H1 (cell line): ENCODE measurements around the gene EFEMP2. TPM values are rescaled to one million over a fixed set of nuclear protein-coding genes. Genes with fewer than 3 reads are reported as not detected.
A peak's percentile ranks its signal among the peaks of the same experiment; 100 is the strongest.

Experiments
- CTCF ChIA-PET: fragments of 300-600 bp; sonication (Branson Sonifier 250); formaldehyde crosslinking; loops from one replicate; lab custom pipeline; 2021; ENCODE audit not compliant: partially characterized antibody; lab: Charles Lee
- POLR2A ChIA-PET: fragments of 300-600 bp; sonication (Branson Sonifier 250); formaldehyde crosslinking; loops from one replicate; lab custom pipeline; 2021; ENCODE audit warnings: inconsistent platforms; ENCODE audit not compliant: partially characterized antibody; lab: Charles Lee
- DNase-seq, 2 experiments: peaks; one replicate each; pipeline versions ENCODE4 v3.0.0 to v3.0.0-alpha.2; 2010 to 2022; ENCODE audit warnings: low spot score in 2 of 2, low read depth in 1 of 2, mixed read lengths in 1 of 2
- FAIRE-seq: peaks from 2 replicates; lab custom pipeline; 2011; peaks lifted over from hg19 to GRCh38; lab: Jason Lieb, UNC
- H2AFZ ChIP-seq: 2 replicates; pipeline ENCODE4 v1.8.1; 2012; ENCODE audit warnings: low read length, inconsistent platforms
- H2AK5ac ChIP-seq: 2 replicates; pipeline ENCODE4 v1.6.1; 2013; ENCODE audit warnings: low read depth, low read length
- H2BK120ac ChIP-seq: replicated peaks from 2 replicates; pipeline ENCODE3; 2013; ENCODE audit warnings: low read depth, low read length, inconsistent platforms
- H2BK12ac ChIP-seq: 2 replicates; pipeline ENCODE4 v1.6.1; 2013; ENCODE audit warnings: low read depth, low read length
- H2BK15ac ChIP-seq: 2 replicates; pipeline ENCODE4 v1.6.1; 2013; ENCODE audit warnings: low read length
- H2BK20ac ChIP-seq: 2 replicates; pipeline ENCODE4 v1.6.1; 2013; ENCODE audit warnings: low read length
- H2BK5ac ChIP-seq: 2 replicates; pipeline ENCODE4 v1.6.1; 2013; ENCODE audit warnings: low read depth, low read length
- H3K14ac ChIP-seq: 2 replicates; pipeline ENCODE4 v1.6.1; 2013; ENCODE audit warnings: inconsistent platforms; ENCODE audit not compliant: insufficient read length
- H3K18ac ChIP-seq: 2 replicates; pipeline ENCODE4 v1.6.1; 2013; ENCODE audit warnings: low read length; ENCODE audit errors: extremely low read depth
- H3K23ac ChIP-seq: 2 replicates; pipeline ENCODE4 v1.6.1; 2013; ENCODE audit warnings: inconsistent platforms; ENCODE audit not compliant: insufficient read length
- H3K23me2 ChIP-seq: 2 replicates; pipeline ENCODE4 v1.6.1; 2013; ENCODE audit warnings: low read depth, low read length
- H3K27ac ChIP-seq: 2 replicates; pipeline ENCODE4 v1.6.1; 2011; ENCODE audit warnings: low read depth, low read length, inconsistent platforms
- H3K27me3 ChIP-seq, 4 experiments: replicated peaks in 1 of 4; 1 replicate in 1 of 4; 2 replicates in 3 of 4; pipeline versions ENCODE4 v1.6.1 to v1.8.1; 2011 to 2013; ENCODE audit warnings: low read length in 3 of 4, mild to moderate bottlenecking in 3 of 4, inconsistent platforms in 2 of 4, mixed read lengths in 2 of 4, moderate library complexity in 1 of 4; ENCODE audit not compliant: control insufficient read depth in 3 of 4, insufficient read depth in 3 of 4; ENCODE audit errors: extremely low read depth in 1 of 4
- H3K36me3 ChIP-seq, 4 experiments: 2 replicates each; pipeline versions ENCODE4 v1.6.1 to v1.8.1; 2011 to 2013; ENCODE audit warnings: mild to moderate bottlenecking in 4 of 4, low read length in 3 of 4, moderate library complexity in 2 of 4, control low read depth in 1 of 4, inconsistent platforms in 1 of 4; ENCODE audit not compliant: insufficient read depth in 4 of 4, control insufficient read depth in 2 of 4
- H3K4ac ChIP-seq: replicated peaks from 2 replicates; pipeline ENCODE3; 2013; ENCODE audit warnings: low read length, low read depth, mixed read lengths, inconsistent platforms; ENCODE audit not compliant: insufficient read length
- H3K4me1 ChIP-seq, 4 experiments: replicated peaks in 1 of 4; 1 replicate in 1 of 4; 2 replicates in 3 of 4; pipeline versions ENCODE4 v1.6.1 to v1.8.1; 2011 to 2013; ENCODE audit warnings: low read length in 3 of 4, inconsistent platforms in 2 of 4, mixed read lengths in 1 of 4; ENCODE audit not compliant: insufficient read depth in 4 of 4, control insufficient read depth in 3 of 4
- H3K4me2 ChIP-seq, 2 experiments: 2 replicates each; pipeline versions ENCODE4 v1.6.1 to v1.8.1; 2011 to 2013; ENCODE audit warnings: low read depth in 2 of 2, low read length in 2 of 2, control low read depth in 1 of 2, inconsistent platforms in 1 of 2, mild to moderate bottlenecking in 1 of 2; ENCODE audit not compliant: insufficient read depth in 1 of 2
- H3K4me3 ChIP-seq, 4 experiments: fragments of 200-600, 300-600 bp in 1 of 4; sonication (generic), shearing (Covaris generic), sonication (Bioruptor Twin) in 1 of 4; 2 replicates each; pipeline versions ENCODE4 v1.5.1 to v1.8.1; 2011 to 2016; ENCODE audit warnings: low read length in 4 of 4, low read depth in 3 of 4, control low read depth in 2 of 4, inconsistent platforms in 2 of 4, mild to moderate bottlenecking in 2 of 4, mixed read lengths in 1 of 4, moderate library complexity in 1 of 4; ENCODE audit not compliant: insufficient read depth in 2 of 4; ENCODE audit errors: extremely low read depth in 1 of 4
- H3K56ac ChIP-seq: replicated peaks from 2 replicates; pipeline ENCODE3; 2013; ENCODE audit warnings: low read depth, mild to moderate bottlenecking, mixed read lengths, low read length, inconsistent platforms; ENCODE audit not compliant: insufficient read length
- H3K79me1 ChIP-seq: 2 replicates; pipeline ENCODE4 v1.6.1; 2013; ENCODE audit warnings: low read depth, low read length, control low read depth
- H3K79me2 ChIP-seq, 2 experiments: 2 replicates each; pipeline versions ENCODE4 v1.6.1 to v1.8.1; 2012 to 2013; ENCODE audit warnings: low read length in 2 of 2, mild to moderate bottlenecking in 2 of 2, inconsistent platforms in 1 of 2; ENCODE audit not compliant: insufficient read depth in 2 of 2, control insufficient read depth in 1 of 2
- H3K9ac ChIP-seq, 4 experiments: replicated peaks in 1 of 4; 1 replicate in 1 of 4; 2 replicates in 3 of 4; pipeline versions ENCODE4 v1.6.1 to v1.8.1; 2011 to 2013; ENCODE audit warnings: low read depth in 3 of 4, low read length in 3 of 4, control low read depth in 2 of 4, mild to moderate bottlenecking in 2 of 4, moderate library complexity in 2 of 4, inconsistent platforms in 1 of 4; ENCODE audit errors: extremely low read depth in 1 of 4
- H3K9me3 ChIP-seq, 2 experiments: 2 replicates each; pipeline versions ENCODE4 v1.6.1 to v1.8.1; 2012 to 2013; ENCODE audit warnings: mild to moderate bottlenecking in 2 of 2, moderate library complexity in 2 of 2, control low read depth in 1 of 2, inconsistent platforms in 1 of 2, low read depth in 1 of 2, low read length in 1 of 2, mixed read lengths in 1 of 2; ENCODE audit not compliant: insufficient read depth in 2 of 2
- H4K20me1 ChIP-seq, 2 experiments: replicated peaks in 1 of 2; 2 replicates each; pipeline versions ENCODE3 to v1.8.1; 2011 to 2013; ENCODE audit warnings: inconsistent platforms in 2 of 2, low read length in 2 of 2, mild to moderate bottlenecking in 1 of 2; ENCODE audit not compliant: insufficient read depth in 2 of 2, control insufficient read depth in 1 of 2
- H4K5ac ChIP-seq: 2 replicates; pipeline ENCODE4 v1.6.1; 2013; ENCODE audit warnings: low read length, low read depth, mixed read lengths, inconsistent platforms; ENCODE audit not compliant: insufficient read length
- H4K8ac ChIP-seq: 2 replicates; pipeline ENCODE4 v1.8.0; 2013; ENCODE audit warnings: mild to moderate bottlenecking, moderate library complexity, low read length, inconsistent platforms; ENCODE audit not compliant: insufficient read depth; ENCODE audit errors: extremely low read depth
- H4K91ac ChIP-seq: replicated peaks from 2 replicates; pipeline ENCODE3; 2013; ENCODE audit warnings: low read length, mixed read lengths, inconsistent platforms; ENCODE audit not compliant: insufficient read length
- POLR2AphosphoS5 ChIP-seq: IDR thresholded peaks from 2 replicates; pipeline ENCODE4 v1.6.1; 2011; ENCODE audit warnings: low read depth, low read length
- WGBS, 2 experiments: shearing (Covaris generic) in 1 of 2; methylation state at CpG; one replicate each; pipeline versions ENCODE4 v1.1.6 to v1.1.7; 2013 to 2015; ENCODE audit warnings: low lambda C conversion rate in 2 of 2, mixed read lengths in 2 of 2, inconsistent platforms in 1 of 2, low coverage in 1 of 2, missing lambda C conversion rate in 1 of 2; ENCODE audit not compliant: insufficient replicate concordance in 2 of 2, insufficient coverage in 1 of 2, insufficient read length in 1 of 2; ENCODE audit errors: extremely low coverage in 1 of 2, missing lambda C conversion rate in 1 of 2; 5-methylcytosine and 5-hydroxymethylcytosine counted together
- polyA plus RNA-seq, 7 experiments: library from polyadenylated mRNA; depleted of rRNA in 3 of 7; stranded (reverse) in 5 of 7; unstranded in 2 of 7; fragments of >200 nt in 5 of 7; fragments of 200-250 nt in 2 of 7; gene quantifications; 1 replicate in 5 of 7; 2 replicates in 1 of 7; 4 replicates in 1 of 7; pipeline versions ENCODE4 v1.2.1 to v1.2.3, GENCODE V29; 2011 to 2013; ENCODE audit warnings: missing spikeins in 2 of 7, mixed read lengths in 2 of 7
- total RNA-seq: library from RNA; stranded (reverse); fragmentation: NEBNext Ultra II Directional; extraction: Animal tissue kit (Norgen Biotek cat#: 25700); gene quantifications from 2 replicates; pipeline ENCODE4 v1.2.1, GENCODE V29; 2021

EFEMP2 gene
- total and polyA plus RNA-seq, 2 of the 8 experiments (the other 6 are each of a cell fraction or from before 2014, with no cell fraction given) = 8.8 to 17.2 TPM

- Histone ChIP-seq H4K91ac (no peak overlapping the region), H2BK120ac (no peak overlapping the region), H2AFZ (no peak overlapping the region), H2BK12ac (no peak overlapping the region), H2BK20ac (no peak overlapping the region), H2AK5ac (no peak overlapping the region), H3K4me3 (no peak overlapping the region), H3K27ac (no peak overlapping the region), H3K4me2 (no peak overlapping the region), H3K56ac (no peak overlapping the region), H4K5ac (no peak overlapping the region), H3K27me3 (peaks cover 0 to 14% (median 4%) of the 10 kb centered on the region in 4 experiments; a peak in 3 of 7 replicates), H3K18ac (no peak overlapping the region), H3K23me2 (peaks cover 12% of the 10 kb centered on the region; the same call in 1 of the 2 replicates), H3K79me2 (peaks cover 0 to 5% of the 10 kb centered on the region in 2 experiments; a peak in 1 of 4 replicates), H3K79me1 (no peaks in the 10 kb centered on the region; the same call in 1 of the 2 replicates), H4K8ac (no peak overlapping the region), H3K4ac (no peak overlapping the region), H3K36me3 (peaks cover 5 to 17% (median 14%) of the 10 kb centered on the region in 4 experiments), H3K9me3 (no peaks in the 10 kb centered on the region), H2BK15ac (no peak overlapping the region), H3K4me1 (peaks cover 0 to 9% (median 7%) of the 10 kb centered on the region in 4 experiments; a peak in 5 of 7 replicates), H2BK5ac (no peak overlapping the region), H3K9ac (no peak overlapping the region; a peak in 1 of 7 replicates), H4K20me1 (no peaks in the 10 kb centered on the region), H3K23ac (no peak overlapping the region), H3K14ac (no peak overlapping the region)
- DNase-seq (no peak), FAIRE-seq (no peak)
- CTCF ChIA-PET = interaction anchor here (0.5 to 9.9 kb wide), 5 partner anchors 13 to 228 kb away, joined by 3 to 191 read pairs (median 71); partner anchors contain the start of genes CCDC85B, FIBP and SIPA1
- WGBS, 2 experiments = 90% methylated on average over 8 of the region's 9 CpGs; no CpG with 5 or more reads in 1 of the 2 experiments
- POLR2A ChIA-PET = interaction anchor here (38.3 to 39.7 kb wide), 2 partner anchors 9 to 10 kb away, joined by 1071 read pairs; partner anchors contain the start of genes CCDC85B, CFL1, CTSW and EFEMP2
- 0 out of 2 replicates have a peak, but pooled peaks have one; percentile 20 for TF ChIP-seq POLR2AphosphoS5
Measured at GRCh38 chr11:65865550-65866172, 6.9 kb downstream of the EFEMP2 start.
